ENCODE measurements around the gene IGSF10.

The IGSF10 gene

DNA sequence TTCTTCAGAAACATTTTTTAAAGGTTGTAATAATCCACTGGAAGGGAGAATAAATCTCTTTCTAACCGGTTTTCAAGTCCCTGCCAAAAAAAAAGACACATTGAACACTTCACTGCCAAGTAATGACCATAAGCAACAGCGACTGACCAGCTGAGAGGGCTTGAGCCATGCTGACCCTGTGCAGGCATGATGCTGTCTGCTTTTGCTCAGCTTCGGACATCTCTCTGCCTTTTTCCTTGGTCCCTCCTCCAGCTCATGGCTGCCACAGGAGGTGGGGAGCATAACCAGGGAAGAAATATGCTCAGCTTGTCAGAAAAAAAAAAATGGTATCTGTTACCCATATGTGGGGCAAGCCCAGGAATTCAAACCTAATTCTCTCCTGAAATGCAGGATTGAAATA is 1.5 kb downstream of the IGSF10 start:
- DNase-seq: no peak

DNA sequence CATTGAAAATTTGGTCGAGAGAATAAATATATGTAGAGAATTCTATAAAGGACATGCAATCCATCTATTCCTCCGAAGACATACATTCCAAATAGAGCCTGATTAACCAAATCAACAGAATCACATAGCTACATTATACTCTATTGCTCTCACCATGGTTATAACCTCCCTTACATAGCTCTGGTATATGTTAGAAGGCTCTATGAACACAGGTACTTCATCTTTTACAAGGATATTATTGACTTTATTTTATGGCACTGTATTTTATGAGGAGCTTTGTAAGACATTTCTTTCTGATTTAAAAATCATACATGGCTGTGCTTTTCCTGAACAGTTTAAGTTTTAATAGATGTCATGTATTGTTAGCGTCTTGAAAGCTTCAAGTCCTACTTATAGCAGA is 4.8 kb downstream of the IGSF10 start:
- no peak for DNase-seq

DNA sequence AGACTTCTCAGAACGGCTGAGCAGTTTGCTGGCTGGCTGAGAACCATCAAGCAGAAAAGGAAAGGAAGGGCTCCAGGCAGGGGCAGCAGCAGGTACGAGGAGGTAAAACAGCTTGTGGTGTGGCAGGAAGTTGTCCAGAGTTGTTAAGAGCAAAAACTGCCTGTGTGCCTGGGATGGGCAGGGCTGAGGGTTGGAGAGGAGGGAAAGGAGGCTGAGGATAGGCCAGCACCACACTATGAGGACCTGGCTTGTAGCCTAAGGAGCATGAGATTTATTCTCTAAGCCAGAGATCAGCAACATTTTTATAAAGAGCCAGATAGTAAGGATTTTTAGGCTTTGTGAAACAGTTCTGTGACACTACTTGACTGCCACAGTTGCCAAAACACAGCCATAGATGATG is 8.0 kb downstream of the IGSF10 start:
- DNase-seq: no peak

DNA sequence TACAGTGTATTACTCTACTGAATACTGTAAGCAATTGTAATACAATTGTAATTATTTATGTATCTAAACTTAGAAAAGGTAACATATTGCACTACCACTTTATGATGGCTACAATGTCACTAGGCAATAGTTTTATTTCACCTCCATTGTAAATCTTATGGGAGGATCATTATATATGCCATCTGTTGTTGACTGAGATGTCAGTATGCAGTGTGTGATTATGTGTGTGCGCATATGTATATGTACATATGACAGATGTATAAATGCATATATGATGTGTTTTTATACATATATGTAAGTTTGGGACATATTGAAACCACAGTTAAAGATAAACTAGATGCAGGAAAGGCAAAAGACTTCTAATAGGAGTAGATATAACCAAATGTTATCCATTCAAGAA is 8.5 kb downstream of the IGSF10 start:
- DNase-seq: no peak

- no peak for DNase-seq
These were observed 14.9 kb downstream of the IGSF10 start for GRCh38 chr3:151446002-151446340.

- no peak for DNase-seq
These were observed 15.4 kb downstream of the IGSF10 start for GRCh38 chr3:151445273-151446001.

- no peak for DNase-seq
These were observed 17.3 kb downstream of the IGSF10 start for GRCh38 chr3:151443583-151443982.

DNA sequence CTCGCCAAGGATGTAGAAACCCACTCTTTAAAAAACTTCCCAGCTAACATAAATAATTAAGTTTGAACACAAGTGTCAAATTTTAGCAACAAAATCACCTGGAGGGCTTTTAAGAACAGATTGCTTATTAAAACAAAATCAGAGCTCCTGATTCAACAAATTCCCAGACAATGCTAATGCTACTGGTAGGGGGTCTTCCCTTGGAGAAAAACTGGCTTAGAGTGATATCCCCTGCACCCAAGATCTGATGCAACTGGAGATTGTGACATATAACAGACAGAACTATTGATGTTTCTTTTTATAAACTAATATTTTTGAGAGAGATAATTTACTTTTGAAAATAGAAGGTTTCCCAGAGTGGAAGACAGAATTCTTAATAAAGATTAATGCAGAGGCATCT is 19.9 kb downstream of the IGSF10 start:
- no peak for DNase-seq

- DNase-seq: peak; percentile 14
These were observed 21.2 kb downstream of the IGSF10 start for GRCh38 chr3:151439652-151440125.

DNA sequence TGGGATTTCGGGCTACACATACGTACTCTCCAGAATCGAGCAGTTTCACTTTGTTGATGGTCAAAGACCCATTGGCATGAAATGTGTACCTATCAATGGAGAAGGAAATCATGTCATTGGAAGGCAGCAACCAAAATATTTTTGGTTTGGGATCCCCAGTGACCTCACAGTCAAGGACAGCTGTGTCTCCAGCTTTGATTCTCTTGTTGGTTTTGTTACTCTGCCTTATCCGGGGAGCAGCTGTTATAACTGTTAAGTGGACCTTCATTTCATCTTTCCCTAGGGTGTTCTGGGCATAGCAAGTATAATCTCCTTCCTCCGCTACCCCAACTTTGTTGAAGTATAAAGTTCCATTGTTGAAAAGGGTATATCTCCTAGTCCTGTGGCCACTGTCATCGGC is 23.0 kb downstream of the IGSF10 start:
- no peak for DNase-seq

DNA sequence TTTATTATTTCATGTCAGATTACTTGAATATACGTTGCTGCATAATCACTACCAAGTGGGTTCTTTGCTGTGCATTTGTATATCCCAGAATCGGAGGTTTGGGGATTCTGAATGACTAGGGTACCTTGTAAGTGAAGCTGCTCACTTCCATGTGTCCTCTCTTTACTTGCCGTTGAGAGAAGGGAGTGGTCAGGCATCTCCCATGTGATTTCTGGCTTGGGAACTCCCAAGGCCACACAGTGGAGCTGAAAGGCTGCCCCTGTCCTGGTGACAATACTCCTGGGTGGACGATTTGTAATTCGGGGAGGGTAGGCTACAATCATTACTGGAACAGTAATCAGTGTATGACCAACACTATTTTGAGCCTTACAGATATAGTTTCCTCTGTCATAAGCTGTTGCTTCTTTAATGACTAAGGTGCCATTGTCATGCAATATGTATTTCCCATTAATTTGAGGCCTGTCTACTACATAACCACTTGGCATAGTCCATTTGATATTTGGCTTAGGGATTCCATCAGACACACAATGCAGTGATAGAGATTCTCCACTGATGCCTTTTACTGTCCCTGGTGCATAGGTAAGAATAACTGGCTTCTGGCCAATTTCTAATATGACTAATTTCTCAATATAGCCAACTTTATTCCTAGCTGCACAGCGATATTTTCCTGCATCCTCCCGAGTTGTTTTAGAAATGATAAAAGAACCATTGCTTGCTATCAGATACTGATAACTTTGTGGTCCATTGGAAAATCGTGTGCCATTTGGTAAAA is 24.0 kb downstream of the IGSF10 start:
- no peak for DNase-seq

DNA sequence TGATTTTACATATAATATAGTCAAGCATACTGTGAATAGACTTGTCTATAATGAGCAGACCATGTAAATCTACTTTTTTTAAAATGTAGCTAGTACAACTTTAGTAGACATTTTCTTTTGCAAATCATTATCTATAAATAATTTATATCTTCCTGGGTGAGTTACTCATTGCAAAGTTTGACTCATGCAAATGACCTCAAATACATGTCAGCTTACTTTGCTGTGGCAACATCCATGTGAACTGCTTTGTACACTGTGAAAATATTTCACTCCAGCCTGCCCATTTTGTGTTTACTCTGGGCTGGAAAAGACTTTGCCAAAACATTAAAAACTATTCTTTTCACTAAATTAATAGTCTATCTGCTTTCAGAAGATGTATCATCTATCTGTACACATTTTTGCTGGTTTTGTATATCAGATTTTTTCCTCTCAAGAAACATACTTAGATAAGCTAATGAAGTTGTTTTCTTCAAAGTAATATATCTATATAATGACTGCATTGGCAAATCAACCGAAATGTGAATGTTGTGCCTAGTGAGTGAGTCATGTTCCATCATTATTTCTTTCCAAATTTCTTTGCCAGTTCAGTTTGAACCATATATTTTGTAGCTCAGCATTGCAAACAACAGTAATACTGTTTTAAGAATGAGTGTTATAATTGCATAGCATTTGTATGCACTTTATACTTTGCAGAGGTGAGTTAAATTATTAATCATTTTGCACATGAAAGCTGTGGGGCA is 26.5 kb downstream of the IGSF10 start:
- no peak for DNase-seq

DNA sequence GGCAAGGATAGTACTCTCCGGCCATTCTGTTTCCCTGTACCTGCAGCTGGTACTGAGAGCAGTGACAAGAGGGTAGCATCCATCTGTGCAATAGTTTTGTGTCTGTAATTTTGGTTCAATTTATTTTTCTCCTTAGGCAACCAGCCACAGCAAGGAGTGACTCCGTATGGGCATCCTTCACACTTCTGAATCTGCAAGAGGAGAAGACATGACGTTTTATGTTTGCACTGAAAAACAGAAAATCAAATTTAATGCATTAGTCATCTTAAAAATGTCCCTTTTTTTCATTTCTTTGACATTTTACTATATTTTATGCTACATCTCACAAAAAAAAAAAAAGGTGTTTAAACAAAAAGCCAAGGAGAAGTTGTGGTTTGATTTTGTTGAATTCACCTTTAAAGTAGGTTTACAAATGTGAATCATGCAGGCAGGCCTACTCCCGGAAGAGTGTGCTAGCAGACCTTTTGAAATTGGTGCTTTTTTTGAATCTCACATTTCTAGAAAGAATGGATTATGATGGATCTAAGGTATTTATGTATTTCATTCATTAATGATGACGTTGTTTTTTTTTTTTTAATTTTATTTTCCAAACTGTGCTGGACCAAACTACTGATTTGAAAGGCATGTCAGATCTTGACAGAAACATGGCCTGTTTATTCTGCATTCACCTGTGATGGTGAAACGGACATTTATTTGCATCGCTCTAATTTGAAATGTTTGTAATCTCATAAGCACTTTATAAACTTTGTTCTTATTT is 28.1 kb downstream of the IGSF10 start:
- DNase-seq: no peak

DNA sequence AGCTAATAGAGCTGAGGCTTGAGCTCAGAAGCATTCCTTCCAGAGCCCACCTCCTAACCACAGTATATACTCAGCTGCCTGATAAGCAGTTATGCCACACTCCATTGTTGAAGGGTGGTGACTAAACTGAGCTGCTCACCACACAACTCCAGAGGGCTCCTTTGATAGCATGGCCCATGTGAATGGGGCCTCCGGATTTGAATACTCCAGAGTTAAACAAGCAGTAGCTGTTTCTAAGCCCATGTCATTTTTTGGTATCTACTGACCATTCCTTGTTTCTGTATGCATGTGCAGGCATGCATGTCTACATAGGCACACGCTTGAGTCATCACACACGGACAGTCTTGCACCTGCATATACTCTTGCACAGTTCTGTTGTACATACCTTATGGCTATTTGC is 28.9 kb downstream of the IGSF10 start:
- DNase-seq: no peak

- DNase-seq: no peak
These were observed 29.9 kb downstream of the IGSF10 start for GRCh38 chr3:151430821-151431484.

GRCh38 chr3:151428386-151428785 is 32.5 kb downstream of the IGSF10 start:
- no peak for DNase-seq

DNA sequence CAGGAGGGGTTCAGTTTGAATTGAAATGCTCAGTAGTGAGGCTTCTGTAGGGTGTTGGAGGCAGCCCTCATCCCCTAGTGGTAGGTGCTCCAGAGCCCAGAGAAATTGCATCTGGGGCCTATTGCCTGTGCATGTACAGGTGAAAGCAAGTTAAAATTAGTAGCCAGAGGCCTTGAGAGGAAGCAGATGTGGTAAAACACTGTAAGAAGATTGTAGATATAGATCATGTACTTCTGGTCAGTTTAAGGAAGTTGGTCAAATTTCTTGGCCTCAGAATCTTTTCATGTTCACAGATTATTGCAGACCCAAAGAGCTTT is 34.6 kb downstream of the IGSF10 start:
- no peak for DNase-seq

GRCh38 chr3:151425627-151426340 is 35.1 kb downstream of the IGSF10 start:
- no peak for DNase-seq

- no peak for DNase-seq
These were observed 37.8 kb downstream of the IGSF10 start for GRCh38 chr3:151423091-151423490.

- DNase-seq: no peak
These were observed 38.9 kb downstream of the IGSF10 start for GRCh38 chr3:151421938-151422337.

DNA sequence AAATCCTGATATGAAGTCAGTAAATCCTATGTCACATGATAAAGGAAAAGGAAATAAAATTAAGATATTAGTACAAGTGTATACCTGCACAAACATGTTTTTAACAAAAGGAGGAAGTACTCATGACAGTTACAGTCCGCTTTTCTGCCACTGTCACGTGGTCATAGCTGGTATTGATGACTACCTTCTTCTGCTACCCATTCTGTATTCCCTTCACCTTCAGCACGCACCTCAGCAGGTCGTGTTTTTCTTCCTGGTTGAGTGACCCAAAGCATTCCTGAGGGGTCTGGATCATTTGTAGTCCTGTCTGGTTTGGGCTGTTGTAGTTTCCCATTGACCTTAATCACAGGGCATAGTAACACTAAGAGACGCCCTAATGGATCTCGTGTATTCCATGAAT is 41.1 kb downstream of the IGSF10 start:
- DNase-seq: no peak

GRCh38 chr3:151415289-151415688 is 45.6 kb downstream of the IGSF10 start:
- no peak for DNase-seq
